ENCODE results near the gene EPB41L2.

DNA sequence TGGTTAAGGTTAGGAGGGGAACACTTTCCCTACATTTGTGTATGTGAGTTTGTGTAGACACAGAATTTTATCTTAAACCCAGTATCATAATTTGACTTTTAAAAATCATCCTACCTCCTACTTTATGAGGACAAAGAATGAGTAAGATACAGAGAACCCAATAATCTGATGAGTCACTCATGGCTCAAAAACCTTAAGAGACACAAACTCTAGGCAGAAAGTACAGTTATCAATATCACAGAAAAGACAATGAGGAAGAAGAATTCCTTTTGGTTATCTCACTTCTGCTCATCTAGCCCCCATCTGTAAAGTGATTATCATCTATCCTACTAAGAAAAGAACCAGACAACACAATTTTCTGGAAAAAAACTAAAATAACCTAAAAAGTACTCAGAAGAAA, 87.7 kb downstream of the EPB41L2 start:
- TF ChIP-seq POLR2A (IDR thresholded peaks at IDR 0.05; ENCODE audit: borderline replicate concordance, extremely low read depth, insufficient read depth, insufficient read length) (no peak), CTCF (IDR thresholded peaks at IDR 0.05 in 2 of 3, conservative IDR thresholded peaks at IDR 0.05 in 1 of 3; ENCODE audit: borderline replicate concordance in 1 of 3, insufficient read depth in 1 of 3, low read depth in 2 of 3, low read length in 2 of 3) (no peak), POLR2AphosphoS5 (IDR thresholded peaks at IDR 0.05; ENCODE audit: low read depth, low read length) (no peak), SP1 (IDR thresholded peaks at IDR 0.05; ENCODE audit: low read depth) (no peak), FOSL1 (IDR thresholded peaks at IDR 0.05; ENCODE audit: low read depth) (peak; percentile 43; the same call in 1 of the 2 replicates), CEBPB (IDR thresholded peaks at IDR 0.05; ENCODE audit: low read depth) (no peak), EGR1 (IDR thresholded peaks at IDR 0.05; ENCODE audit: low read depth) (no peak), REST (IDR thresholded peaks at IDR 0.05; ENCODE audit: low read depth) (no peak), ELF1 (IDR thresholded peaks at IDR 0.05; ENCODE audit: borderline replicate concordance, low read depth) (no peak), ZNF274 (IDR thresholded peaks at IDR 0.05; ENCODE audit: low read depth, low read length) (no peak), ZBTB33 (IDR thresholded peaks at IDR 0.05; ENCODE audit: extremely low read depth, insufficient replicate concordance, low read length) (no peak)
- TF ChIP-seq, protein P1, sequence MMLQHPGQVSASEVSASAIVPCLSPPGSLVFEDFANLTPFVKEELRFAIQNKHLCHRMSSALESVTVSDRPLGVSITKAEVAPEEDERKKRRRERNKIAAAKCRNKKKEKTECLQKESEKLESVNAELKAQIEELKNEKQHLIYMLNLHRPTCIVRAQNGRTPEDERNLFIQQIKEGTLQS (IDR thresholded peaks at IDR 0.05), result no peak
- TF ChIP-seq, protein P2, sequence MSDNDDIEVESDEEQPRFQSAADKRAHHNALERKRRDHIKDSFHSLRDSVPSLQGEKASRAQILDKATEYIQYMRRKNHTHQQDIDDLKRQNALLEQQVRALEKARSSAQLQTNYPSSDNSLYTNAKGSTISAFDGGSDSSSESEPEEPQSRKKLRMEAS (IDR thresholded peaks at IDR 0.05), result no peak
